Astrocyte (in vitro differentiated cells and primary cell): ENCODE data around the gene ZNF407.

Experiments used
- EZH2 ChIP-seq: IDR thresholded peaks from 2 replicates; pipeline ENCODE4 v1.6.1; 2012; ENCODE audit warnings: mild to moderate bottlenecking, low read length, inconsistent platforms; ENCODE audit not compliant: insufficient read depth
- TF ChIP-seq, protein P1 (sequence below): IDR thresholded peaks from 2 replicates; pipeline ENCODE4 v1.5.1; 2011; ENCODE audit warnings: low read depth, mild to moderate bottlenecking, inconsistent platforms, low read length, moderate library complexity; ENCODE audit not compliant: insufficient read depth

DNA sequence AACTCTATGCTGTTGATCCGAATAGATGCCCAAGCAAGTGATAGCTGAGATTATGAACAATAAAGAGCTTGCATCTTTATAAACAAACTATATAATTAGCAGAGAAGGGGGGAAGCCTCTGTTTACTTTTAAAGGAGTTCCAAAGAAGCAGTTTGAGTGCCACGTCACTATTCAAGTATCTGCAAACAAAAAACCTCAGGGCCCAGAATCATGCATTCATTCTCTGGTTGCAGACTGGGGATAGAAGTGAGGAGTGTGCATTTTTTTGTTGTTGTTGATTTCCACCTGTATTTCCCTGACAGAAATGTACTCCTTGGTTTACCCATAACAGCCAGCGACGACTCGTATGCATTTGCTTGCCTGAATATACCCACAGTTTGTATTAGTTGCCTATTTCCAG, 347.0 kb downstream of the ZNF407 start:
- no peak for TF ChIP-seq EZH2
- TF ChIP-seq, protein P1, sequence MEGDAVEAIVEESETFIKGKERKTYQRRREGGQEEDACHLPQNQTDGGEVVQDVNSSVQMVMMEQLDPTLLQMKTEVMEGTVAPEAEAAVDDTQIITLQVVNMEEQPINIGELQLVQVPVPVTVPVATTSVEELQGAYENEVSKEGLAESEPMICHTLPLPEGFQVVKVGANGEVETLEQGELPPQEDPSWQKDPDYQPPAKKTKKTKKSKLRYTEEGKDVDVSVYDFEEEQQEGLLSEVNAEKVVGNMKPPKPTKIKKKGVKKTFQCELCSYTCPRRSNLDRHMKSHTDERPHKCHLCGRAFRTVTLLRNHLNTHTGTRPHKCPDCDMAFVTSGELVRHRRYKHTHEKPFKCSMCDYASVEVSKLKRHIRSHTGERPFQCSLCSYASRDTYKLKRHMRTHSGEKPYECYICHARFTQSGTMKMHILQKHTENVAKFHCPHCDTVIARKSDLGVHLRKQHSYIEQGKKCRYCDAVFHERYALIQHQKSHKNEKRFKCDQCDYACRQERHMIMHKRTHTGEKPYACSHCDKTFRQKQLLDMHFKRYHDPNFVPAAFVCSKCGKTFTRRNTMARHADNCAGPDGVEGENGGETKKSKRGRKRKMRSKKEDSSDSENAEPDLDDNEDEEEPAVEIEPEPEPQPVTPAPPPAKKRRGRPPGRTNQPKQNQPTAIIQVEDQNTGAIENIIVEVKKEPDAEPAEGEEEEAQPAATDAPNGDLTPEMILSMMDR, result no peak
